HG03442 (cell line): ENCODE data around the gene SUN2.
A peak's percentile ranks its signal among the peaks of the same experiment; 100 is the strongest.
"Not testable (repeated sequence)": the region's sequence is repeated elsewhere in the genome, so short reads cannot be mapped to it uniquely, and the experiment has no call there.

Experiments used
- ATAC-seq: cut with Tn5 transposase; IDR thresholded peaks from one replicate; pipeline ENCODE4 v1.9.1; 2021; ENCODE audit warnings: mild to moderate bottlenecking, moderate library complexity; ENCODE audit not compliant: unreplicated experiment

The SUN2 gene

GRCh38 chr22:38755911-38756532, at the start of gene SUN2:
TSS of gene SUN2 (minus strand) at chr22:38755998. CDS start at chr22:38752628, 3,370 bp downstream.
- ATAC-seq, result peak; percentile 64

- ATAC-seq, result not testable (repeated sequence)
Measured at GRCh38 chr22:38805041-38805593, 49.3 kb upstream of the SUN2 start.

GRCh38 chr22:38802671-38803121, 46.9 kb upstream of the SUN2 start:
- no peak for ATAC-seq

GRCh38 chr22:38799265-38800002, 43.6 kb upstream of the SUN2 start:
- no peak for ATAC-seq

GRCh38 chr22:38798496-38798895, 42.7 kb upstream of the SUN2 start:
- no peak for ATAC-seq

GRCh38 chr22:38796262-38796957, 40.6 kb upstream of the SUN2 start:
- no peak for ATAC-seq

GRCh38 chr22:38795569-38795968, 39.8 kb upstream of the SUN2 start:
- ATAC-seq, result no peak

DNA sequence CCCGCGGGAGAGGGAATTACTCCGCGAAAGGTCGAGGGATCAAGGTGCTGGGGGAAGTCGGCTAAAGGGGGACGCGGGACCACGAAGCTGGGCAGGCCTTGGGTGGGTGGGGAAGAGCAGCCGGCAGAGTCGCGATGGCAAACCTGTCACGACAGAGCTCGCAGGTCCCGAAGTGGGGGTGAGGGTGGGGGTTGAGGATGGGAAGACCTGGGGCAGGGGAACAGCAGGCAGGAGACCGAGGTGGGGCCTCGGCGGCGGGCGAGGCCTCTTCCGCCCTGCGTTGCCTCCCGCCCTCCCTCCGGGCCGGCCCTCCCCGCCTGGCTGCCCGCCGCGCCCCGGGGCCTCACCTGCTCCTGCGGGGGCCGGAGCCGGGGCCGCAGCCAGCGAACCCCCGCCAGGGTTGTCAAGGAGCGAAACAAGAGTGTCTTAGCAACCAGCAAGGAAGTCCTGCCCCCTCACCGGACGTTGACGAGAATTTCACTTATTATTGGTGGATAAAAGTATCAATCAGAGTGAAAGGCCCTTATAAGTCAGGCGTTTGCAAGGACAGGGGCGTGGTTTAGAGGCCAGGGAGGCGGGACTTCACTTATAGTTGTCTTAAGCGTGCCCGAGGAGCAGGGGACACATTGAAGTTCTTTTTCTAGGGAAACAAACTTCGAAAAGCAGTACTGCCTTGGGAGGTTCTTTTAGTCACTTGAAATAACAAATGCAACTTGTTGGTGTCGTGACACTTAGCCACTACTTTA, 38.1 kb upstream of the SUN2 start, which contains the start of gene DNAL4:
Gene DNAL4, minus strand, starts transcription at position 423 of the 746 bp plus-strand sequence. CDS start 11,412 bp downstream, outside the sequence.
- peak; percentile 92 for ATAC-seq

DNA sequence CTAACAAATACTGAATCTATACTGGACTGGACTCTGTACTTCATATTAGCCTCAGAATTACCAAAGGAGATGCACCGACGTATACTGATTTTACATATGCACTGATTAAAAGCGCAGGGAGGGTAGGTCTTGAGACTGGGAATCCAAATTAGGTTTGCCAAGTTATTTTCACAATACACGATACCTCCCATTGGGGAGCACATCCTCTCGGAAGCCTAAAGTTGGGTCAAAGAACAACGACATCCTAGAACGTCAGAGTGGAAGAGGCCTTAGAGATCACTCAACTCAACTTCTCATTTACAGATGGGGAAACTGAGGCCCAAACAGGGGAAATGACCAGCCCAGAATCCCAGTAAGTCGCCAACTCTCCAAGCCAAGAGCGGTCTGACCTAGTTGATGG, 37.5 kb upstream of the SUN2 start:
- ATAC-seq, result no peak

GRCh38 chr22:38792833-38793232, 37.0 kb upstream of the SUN2 start:
- no peak for ATAC-seq

DNA sequence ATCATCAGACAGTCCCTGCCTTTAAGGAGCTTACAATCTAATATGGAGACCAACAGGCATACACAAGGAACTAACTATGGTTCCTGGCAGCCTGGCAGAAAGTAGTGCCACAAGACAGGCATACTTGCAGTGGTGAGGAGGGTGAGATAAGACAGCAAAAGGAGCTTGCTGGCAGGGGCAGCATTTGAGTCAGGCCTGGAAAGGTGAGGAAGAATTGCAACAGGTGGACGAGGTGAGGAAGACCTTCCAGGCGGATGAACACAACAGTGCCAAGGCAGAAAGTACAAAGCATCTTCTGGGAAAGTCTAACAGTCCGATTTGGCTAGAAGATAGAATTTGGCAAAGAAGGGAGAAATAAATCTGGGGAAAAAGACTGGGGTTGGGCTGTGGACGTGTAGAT, 33.8 kb upstream of the SUN2 start:
- ATAC-seq, result no peak

GRCh38 chr22:38788846-38789245, 33.0 kb upstream of the SUN2 start:
- ATAC-seq, result no peak

DNA sequence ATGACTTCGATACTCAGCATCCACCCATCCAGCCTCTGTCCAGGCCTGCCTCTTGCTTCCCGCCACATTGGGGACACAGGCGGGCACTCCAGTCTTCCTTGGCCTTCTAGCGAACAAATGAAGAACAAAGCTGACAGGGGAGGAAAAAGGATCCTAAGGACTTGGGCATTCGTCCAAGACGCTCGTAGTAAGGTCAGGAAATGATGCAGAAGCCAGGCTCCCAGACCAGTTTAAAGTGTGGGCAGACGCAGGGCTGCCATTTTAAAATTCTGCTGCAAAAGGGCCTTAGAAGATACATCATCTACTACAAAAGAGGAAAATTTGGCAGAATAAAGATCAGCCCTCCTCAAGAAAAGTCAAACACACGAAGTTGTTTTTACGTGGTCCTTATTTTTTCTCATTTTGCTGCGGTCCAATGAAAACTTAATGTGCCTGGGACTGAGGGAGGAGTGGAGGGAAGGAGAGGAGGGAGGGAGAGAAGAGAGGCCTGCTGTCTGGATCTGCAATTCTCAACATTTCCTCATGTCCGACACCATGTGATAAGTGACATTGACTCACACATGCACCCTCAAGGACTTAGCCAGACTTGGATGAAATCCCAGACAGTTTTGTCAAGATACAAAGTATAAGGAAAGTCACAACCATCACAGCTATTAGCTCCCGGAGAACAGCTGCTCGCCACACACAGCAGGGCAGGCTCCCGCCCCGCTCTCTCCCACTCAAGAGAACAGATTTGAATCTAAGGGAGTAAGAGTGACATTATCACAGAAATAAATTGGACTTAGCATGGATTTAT, 32.4 kb upstream of the SUN2 start:
- no peak for ATAC-seq

DNA sequence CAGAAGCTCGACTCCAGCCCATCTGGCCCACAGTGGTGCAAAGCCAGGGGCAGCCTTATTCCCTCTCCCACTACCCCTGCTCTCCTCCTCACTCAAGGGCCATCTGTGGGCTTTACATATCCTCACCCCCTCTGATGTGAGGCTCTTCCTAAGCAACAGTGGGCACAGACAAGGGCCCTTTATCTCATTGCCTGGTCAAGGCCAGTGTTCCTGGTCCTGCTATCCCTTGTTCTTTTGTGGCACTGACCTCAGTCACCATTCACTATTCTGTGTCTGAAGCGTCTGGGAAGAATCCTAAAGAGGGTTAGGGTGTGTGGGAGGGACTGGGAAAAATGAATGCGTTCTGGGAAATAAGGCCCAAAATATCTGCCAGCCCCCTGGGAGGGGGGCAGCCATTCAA, 30.8 kb upstream of the SUN2 start:
- ATAC-seq, result no peak

- ATAC-seq, result no peak
Measured at GRCh38 chr22:38784856-38785255, 29.1 kb upstream of the SUN2 start.

GRCh38 chr22:38784035-38784434, 28.2 kb upstream of the SUN2 start:
- no peak for ATAC-seq

DNA sequence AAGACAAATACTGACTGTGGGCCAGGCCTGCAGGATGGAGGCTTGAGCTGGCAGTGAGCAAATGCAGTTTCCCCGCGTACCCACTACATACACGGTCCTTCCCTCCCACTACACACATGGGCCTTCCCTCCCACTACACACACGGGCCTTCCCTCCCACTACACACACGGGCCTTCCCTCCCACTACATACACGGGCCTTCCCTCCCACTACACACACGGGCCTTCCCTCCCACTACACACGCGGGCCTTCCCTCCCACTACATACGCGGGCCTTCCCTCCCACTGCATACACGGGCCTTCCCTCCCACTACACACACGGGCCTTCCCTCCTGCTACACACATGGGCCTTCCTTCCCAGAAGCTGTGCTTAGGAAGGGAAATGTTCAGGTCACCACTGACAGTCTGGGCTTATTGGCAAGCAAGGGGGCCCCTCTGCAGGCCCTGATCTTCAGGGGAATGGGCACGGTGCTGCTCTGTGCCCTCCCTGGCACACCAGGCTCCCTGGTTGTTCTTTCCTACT, 27.4 kb upstream of the SUN2 start:
- no peak for ATAC-seq

DNA sequence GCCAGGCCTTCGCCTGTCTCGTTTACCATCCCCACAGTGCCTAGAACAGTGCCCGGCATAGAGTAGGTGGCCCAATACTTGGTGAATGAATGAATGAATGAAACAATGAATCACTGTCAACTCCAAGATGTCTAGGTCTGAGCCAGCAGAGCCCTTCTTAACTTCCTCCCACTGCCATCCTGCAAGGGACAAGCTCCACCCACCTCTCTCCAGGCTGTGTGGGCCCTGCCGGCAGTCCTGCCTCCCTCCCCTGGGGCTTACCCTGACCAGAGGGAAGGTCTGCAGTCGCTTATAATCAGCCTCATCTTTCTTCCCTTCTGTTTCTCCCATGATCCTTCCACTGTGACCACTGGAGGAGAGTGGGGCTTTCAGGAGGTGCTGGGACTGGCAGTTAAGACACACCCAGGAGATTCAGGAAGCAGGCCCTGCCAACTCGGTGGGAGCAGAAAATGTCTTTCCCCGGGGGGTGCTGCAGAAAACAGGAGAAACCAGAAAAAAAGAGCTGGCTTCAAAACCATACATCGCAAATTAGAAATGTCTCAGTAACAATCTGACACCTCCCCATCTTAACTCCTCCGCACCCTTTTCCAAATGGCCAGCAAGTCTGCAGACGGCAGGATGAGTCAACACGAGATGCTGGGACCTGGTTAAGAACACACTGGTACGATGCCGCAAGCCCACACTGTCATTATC, 26.8 kb upstream of the SUN2 start:
- no peak for ATAC-seq

DNA sequence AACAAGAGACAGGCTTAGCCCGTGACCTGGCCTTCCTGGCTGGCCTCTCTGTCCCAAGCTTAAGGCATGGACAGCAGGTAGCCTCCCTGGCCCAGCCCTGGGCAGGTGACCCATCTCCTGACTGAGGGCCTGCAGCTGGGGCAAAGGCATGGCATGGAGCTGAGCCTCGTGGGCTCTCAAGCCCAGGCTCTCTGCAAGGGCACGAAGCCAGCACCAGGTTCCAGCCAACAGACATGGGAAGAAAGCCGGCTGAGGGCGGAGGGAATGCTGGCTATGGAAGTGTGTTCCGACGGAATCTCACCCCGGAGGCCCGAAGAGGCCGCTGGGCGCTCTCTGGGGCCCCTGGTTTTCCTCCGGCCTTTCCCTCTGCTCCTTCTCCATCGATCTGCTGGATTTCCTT, 25.2 kb upstream of the SUN2 start:
- ATAC-seq, result no peak
